Liver (tissue), 3 donors: ENCODE results near the gene DIP2C.
"Not testable (repeated sequence)": the region's sequence is repeated elsewhere in the genome, so short reads cannot be mapped to it uniquely, and the experiment has no call there.

Source experiments
- CTCF ChIP-seq: fragments of 150-350 bp; IDR thresholded peaks from 2 replicates; pipeline ENCODE4 v1.5.1; 2017; ENCODE audit warnings: improper control_type of control experiment, low read depth, low read length; ENCODE audit not compliant: missing input control
- EGR1 ChIP-seq, 2 donors: IDR thresholded peaks; 2 replicates each; pipeline ENCODE4 v1.6.1; 2016 to 2018; ENCODE audit warnings: antibody characterized with exemption in 2 of 2, low read depth in 2 of 2
- FOXA1 ChIP-seq: IDR thresholded peaks from 2 replicates; pipeline ENCODE4 v1.6.1; 2016; ENCODE audit warnings: antibody characterized with exemption
- GABPA ChIP-seq, 2 donors: IDR thresholded peaks in 1 of 2; conservative IDR thresholded peaks in 1 of 2; 2 replicates each; pipeline ENCODE4 v1.6.1; 2016; ENCODE audit warnings: antibody characterized with exemption in 2 of 2, mild to moderate bottlenecking in 1 of 2, moderate library complexity in 1 of 2
- JUND ChIP-seq, 2 donors: IDR thresholded peaks; 2 replicates each; pipeline ENCODE4 v1.6.1; 2016; ENCODE audit warnings: antibody characterized with exemption in 2 of 2
- NR2F2 ChIP-seq: IDR thresholded peaks from 2 replicates; pipeline ENCODE4 v1.6.1; 2016; ENCODE audit warnings: antibody characterized with exemption
- RAD21 ChIP-seq, 2 donors: IDR thresholded peaks; 2 replicates each; pipeline ENCODE4 v1.6.1; 2016; ENCODE audit warnings: antibody characterized with exemption in 2 of 2, mild to moderate bottlenecking in 2 of 2
- RXRA ChIP-seq, 2 donors: IDR thresholded peaks; 2 replicates each; pipeline ENCODE4 v1.6.1; 2017 to 2018; ENCODE audit warnings: antibody characterized with exemption in 2 of 2, mild to moderate bottlenecking in 1 of 2
- SP1 ChIP-seq: IDR thresholded peaks from 2 replicates; pipeline ENCODE4 v1.6.1; 2018; ENCODE audit warnings: antibody characterized with exemption, mild to moderate bottlenecking
- TAF1 ChIP-seq: conservative IDR thresholded peaks from 2 replicates; pipeline ENCODE4 v1.6.1; 2016; ENCODE audit warnings: antibody characterized with exemption, mild to moderate bottlenecking
- YY1 ChIP-seq: IDR thresholded peaks from 2 replicates; pipeline ENCODE4 v1.6.1; 2016; ENCODE audit warnings: antibody characterized with exemption, mild to moderate bottlenecking
- TF ChIP-seq, protein P1 (sequence below): IDR thresholded peaks from 2 replicates; pipeline ENCODE4 v1.6.1; 2016; ENCODE audit warnings: antibody characterized with exemption, mild to moderate bottlenecking
- TF ChIP-seq, protein P2 (sequence below): IDR thresholded peaks from 2 replicates; pipeline ENCODE4 v1.6.1; 2016; ENCODE audit warnings: antibody characterized with exemption
- TF ChIP-seq, protein P3 (sequence below): IDR thresholded peaks from 2 replicates; pipeline ENCODE4 v1.6.1; 2016; ENCODE audit warnings: antibody characterized with exemption
- donor health status: healthy.
- donor health status: healthy.

DNA sequence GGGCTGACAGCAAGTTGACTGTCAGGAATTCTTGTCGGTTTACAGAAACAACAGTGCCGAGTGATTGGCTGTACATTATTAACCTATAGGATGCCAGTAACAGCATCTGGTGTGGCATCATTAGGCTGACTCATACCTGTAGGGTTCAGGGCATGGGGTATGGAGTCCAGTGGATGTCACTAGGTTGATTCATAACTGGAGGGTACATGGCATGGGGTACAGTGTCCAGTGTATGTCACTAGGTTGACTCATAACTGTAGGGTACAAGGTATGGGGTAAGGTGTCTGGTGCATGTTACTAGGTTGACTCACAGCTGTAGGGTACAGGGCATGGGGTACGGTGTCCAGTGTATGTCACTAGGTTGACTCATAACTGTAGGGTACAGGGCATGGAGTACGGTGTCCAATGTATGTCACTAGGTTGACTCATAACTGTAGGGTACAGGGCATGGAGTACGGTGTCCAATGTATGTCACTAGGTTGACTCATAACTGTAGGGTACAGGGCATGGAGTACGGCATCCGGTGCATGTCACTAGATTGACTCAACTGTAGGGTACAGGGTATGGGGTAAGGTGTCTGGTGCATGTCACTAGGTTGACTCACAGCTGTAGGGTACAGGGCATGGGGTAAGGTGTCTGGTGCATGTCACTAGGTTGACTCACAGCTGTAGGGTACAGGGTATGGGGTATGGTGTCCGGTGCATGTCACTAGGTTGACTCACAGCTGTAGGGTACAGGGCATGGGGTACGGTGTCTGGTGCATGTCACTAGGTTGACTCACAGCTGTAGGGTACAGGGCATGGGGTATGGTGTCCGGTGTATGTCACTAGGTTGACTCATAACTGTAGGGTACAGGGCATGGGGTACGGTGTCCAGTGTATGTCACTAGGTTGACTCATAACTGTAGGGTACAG is 425.1 kb downstream of the DIP2C start:
- not testable (repeated sequence) for TF ChIP-seq CTCF; RAD21 (IDR thresholded peaks at IDR 0.05); TAF1; FOXA1; SP1; YY1; EGR1 (IDR thresholded peaks at IDR 0.05; ENCODE audit: low read depth in 2 of 2); GABPA (IDR thresholded peaks at IDR 0.05 in 1 of 2, conservative IDR thresholded peaks at IDR 0.05 in 1 of 2); JUND (IDR thresholded peaks at IDR 0.05); NR2F2; RXRA (IDR thresholded peaks at IDR 0.05)
- TF ChIP-seq, protein P1, sequence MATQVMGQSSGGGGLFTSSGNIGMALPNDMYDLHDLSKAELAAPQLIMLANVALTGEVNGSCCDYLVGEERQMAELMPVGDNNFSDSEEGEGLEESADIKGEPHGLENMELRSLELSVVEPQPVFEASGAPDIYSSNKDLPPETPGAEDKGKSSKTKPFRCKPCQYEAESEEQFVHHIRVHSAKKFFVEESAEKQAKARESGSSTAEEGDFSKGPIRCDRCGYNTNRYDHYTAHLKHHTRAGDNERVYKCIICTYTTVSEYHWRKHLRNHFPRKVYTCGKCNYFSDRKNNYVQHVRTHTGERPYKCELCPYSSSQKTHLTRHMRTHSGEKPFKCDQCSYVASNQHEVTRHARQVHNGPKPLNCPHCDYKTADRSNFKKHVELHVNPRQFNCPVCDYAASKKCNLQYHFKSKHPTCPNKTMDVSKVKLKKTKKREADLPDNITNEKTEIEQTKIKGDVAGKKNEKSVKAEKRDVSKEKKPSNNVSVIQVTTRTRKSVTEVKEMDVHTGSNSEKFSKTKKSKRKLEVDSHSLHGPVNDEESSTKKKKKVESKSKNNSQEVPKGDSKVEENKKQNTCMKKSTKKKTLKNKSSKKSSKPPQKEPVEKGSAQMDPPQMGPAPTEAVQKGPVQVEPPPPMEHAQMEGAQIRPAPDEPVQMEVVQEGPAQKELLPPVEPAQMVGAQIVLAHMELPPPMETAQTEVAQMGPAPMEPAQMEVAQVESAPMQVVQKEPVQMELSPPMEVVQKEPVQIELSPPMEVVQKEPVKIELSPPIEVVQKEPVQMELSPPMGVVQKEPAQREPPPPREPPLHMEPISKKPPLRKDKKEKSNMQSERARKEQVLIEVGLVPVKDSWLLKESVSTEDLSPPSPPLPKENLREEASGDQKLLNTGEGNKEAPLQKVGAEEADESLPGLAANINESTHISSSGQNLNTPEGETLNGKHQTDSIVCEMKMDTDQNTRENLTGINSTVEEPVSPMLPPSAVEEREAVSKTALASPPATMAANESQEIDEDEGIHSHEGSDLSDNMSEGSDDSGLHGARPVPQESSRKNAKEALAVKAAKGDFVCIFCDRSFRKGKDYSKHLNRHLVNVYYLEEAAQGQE, result not testable (repeated sequence)
- TF ChIP-seq, protein P2, sequence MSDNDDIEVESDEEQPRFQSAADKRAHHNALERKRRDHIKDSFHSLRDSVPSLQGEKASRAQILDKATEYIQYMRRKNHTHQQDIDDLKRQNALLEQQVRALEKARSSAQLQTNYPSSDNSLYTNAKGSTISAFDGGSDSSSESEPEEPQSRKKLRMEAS, result not testable (repeated sequence)
- TF ChIP-seq, protein P3, sequence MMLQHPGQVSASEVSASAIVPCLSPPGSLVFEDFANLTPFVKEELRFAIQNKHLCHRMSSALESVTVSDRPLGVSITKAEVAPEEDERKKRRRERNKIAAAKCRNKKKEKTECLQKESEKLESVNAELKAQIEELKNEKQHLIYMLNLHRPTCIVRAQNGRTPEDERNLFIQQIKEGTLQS, result not testable (repeated sequence)
